DMS 273 (cell line): ENCODE data around the gene FARP1.
"Not testable (repeated sequence)": the region's sequence is repeated elsewhere in the genome, so short reads cannot be mapped to it uniquely, and the experiment has no call there.

Source experiments
- DNase-seq: peaks from one replicate; lab custom pipeline; 2025; ENCODE audit not compliant: unreplicated experiment; lab: John Stamatoyannopoulos, UW

The FARP1 gene

DNA sequence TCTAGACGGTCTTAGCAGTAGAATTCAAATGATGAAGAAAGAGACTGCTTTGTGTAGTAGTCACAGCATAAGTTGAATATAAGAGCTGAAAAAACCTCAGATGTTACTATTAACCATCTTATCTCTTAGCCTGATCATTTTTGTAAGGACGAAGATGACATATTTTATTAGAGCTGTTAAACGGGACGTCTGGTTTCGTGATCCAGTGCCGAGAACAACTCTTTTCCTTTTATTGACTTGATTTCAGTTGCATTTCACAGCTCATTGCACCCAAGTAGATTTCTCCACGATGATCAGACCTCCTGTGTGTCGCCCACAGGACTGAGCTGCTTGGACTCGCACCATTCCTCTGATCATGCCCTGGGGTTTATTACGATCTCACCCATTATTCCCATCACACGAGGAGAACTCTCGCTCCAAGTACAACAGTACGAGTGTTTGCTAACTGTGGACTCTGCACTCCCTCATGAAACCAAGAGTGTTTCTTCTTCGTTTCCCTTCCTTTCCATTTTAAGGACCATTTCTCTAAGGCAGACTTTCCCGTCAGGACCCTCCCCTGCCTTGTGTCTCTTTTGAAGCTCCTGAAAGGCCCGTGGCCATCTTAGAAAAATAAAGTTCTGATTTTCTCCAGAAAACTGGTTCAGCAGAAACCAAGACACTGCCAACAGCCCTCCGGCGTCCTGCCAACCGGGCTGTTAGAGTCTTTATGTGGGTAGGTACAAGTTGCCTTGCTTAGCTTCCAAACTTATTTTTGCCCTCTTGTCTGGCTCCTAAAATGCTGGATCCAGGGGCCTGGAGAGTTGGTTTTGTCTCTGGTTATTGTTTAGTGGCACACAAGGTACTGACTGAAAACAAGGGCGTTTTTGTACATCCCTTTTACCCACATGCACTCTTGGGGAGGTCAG is 82.4 kb downstream of the FARP1 start:
- no peak for DNase-seq

DNA sequence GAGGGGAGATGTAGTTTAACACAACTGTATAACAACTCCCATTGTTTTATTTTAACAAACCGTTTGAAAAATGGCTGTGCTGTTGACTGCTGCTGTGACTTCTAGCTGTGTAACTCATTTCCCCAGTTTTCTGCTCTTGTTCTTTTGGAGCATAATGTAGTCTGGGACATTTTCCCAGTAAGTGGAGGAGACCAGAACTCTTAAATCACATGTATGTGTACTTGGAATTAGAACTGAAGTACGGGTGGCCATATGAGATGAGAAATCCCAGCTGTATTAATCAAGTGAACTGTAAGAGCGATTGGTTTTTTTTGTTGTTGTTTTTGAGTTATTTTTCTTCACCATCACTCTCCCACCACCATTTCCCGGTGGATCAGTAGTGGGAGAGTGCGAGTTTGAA is 83.6 kb downstream of the FARP1 start:
- no peak for DNase-seq

DNA sequence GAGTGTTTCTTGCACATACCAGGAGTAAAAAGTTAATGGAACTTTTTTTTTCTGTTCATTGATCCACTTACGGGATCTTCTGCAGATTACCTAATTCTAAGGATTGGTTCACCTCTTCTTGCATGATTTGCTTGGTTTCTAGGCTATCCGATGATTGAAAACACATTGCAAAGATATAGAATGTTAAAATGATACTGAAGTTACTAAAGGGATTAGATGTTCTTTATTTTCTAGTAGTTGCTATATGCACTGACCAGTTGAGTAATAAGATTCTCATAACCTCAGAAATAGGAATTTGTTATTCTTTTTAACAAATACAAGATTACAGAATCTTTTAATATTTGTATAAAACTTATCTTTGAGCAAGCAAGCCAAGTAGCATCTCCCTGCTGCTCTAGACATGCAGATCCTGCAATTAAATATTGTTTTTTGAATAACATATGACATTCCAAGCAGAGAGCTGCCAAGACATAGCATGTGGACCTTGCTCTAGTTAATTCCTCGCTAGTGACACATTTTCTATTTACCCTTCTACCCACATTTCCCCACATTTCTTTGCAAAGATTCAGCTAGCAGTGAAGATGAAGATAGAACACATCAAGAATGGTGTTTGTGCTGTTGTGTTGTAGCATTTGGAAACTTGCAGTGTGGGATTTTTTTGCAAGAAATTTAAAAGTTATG is 85.9 kb downstream of the FARP1 start:
- DNase-seq: no peak

DNA sequence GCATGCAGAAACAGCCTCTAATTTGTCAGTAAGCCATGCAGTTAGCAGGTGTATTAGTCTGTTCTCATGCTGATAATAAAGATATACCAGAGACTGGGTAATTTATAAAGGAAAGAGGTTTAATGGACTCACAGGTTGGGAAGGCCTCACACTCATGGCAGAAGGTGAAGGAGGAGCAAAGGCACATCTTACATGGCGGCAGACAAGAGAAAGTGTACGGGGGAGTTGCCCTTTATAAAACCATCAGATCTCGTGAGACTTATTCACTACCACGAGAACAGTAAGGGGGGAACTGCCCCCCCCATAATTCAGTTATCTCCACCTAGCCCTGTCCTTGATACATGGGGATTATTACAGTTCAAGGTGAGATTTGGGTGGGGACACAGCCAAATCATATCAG is 87.9 kb downstream of the FARP1 start:
- DNase-seq: not testable (repeated sequence)

DNA sequence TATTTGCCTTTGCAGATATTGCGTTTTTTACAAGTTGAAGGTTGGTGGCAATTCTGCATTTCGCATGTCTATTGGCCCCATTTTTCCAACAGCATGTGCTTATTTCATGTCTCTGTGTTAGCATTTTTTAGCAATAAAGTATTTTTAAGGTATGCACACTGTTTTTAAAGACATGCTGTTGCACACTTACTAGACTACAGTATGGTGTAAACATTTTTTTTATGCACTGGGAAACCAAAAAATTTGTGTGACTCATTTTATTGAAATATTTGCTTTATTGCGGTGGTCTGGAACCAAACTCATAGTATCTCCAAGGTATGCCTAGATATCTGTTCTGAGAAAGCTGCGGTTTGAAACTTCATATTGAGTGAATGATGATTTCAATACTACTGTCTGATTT is 89.6 kb downstream of the FARP1 start:
- no peak for DNase-seq

DNA sequence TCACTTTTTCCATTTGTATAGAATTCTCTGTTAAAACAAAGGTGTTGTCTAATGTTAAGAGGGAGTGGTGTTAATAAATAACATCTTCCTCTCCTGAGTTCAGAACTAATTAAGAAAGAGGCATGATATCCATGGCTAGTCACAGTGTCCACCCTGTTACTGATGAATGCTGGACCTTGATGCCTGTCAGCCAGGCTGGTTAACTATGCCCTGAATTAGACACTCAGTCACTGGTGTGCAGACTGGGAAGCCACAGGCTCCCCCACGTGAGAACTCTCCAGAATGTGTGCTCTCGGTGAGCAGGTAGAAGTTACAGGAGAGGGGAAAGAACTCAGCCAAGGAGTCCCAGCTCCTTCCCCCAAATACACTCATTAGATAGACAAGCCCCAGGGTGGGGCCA is 90.2 kb downstream of the FARP1 start:
- DNase-seq: no peak

DNA sequence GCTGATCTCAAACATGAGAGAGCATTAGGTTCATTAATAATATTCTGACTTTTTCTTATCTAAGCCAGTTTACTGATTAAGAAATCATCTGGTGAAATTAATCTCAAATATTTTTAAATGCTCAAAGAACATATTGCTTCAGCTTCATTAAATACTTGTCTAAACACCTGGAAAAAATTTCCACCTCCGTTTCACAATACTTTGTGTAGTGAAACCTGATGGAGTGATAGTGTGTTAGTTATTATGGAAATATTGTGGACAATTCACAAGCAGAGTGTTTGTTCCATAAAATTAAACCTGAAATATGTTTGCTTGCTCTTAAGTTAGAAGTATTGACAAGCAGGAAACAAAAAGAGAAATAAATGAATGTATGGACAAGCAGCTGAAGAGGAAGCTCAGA is 91.5 kb downstream of the FARP1 start:
- no peak for DNase-seq

DNA sequence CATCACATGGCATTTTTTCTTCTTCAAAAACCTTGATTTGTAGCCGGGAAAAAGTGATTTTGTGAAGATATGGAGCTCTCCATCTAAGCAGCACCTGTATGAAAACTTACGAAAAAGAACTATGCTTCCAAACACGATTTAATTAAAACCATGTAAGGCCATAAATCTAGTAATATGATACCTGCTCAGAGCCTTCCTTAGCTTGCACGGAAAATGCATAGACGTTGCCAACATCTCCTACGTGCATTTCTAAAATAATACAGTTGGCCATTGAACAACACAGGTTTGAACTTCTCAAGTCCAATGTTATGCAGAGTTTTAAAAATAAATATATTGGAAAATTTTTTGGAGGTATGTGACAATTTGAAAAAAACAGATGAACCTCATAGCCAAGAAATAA is 93.3 kb downstream of the FARP1 start:
- DNase-seq: no peak

DNA sequence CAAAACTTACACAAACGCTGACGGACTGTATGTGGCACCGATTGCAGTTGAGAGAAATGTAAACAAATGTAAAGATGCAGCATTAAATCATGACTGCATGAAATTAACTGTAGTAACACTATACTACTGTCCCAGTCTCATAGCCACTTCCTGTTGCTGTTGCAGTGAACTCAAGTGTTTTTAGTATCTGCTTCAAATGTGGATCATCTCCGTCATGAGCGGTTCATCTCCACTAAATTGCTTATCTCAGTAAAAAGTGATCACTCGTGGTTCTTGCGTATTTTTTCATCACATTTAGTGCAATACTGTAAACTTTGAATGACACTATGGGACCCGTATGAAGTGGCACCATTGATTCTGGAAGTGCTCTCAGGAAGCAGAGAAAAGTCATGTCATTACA is 94.4 kb downstream of the FARP1 start:
- no peak for DNase-seq

DNA sequence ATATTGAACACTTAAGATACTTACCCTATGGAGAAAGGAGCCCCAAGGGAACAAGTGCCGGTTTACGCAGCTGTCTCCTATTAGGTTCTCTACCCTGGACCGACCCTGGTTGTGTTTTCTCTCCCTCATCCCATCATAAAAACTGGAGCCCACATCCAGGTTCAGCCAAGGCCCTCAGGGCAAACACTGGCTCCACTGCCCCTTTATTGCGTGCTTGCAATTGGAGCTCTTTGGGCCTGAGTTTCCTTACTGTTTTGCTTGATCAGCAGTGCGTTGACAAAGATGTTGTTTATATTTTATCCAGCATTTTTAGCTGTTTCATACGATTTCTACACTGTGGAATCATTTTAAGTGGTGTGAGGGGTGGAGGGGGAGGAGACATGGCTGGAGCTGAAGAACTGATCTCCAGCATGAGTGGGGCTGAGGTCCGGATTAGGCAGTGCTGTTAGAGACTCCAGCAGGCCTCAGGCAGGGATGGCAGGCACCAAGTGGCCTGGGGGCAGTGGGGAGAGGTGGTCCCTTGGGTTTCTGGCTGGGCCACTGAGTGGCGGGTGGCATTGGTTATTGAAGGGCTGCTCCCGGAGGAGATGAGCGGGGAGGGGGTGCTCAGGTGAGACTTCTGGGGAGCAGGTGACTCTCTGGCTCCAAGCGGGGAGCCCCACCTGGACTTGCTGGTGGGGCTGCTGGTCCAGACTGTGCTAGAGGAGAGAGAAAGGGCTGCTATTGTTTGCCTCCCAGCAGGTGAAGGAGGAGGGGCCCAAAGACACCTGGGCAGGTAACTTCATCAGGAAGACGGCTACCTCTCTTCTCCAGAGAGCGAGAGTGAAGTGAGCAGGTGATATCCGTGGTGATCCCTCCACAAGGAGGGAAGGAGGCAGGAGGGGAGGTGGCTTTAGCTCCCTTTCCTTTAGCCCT is 96.5 kb downstream of the FARP1 start:
- no peak for DNase-seq

DNA sequence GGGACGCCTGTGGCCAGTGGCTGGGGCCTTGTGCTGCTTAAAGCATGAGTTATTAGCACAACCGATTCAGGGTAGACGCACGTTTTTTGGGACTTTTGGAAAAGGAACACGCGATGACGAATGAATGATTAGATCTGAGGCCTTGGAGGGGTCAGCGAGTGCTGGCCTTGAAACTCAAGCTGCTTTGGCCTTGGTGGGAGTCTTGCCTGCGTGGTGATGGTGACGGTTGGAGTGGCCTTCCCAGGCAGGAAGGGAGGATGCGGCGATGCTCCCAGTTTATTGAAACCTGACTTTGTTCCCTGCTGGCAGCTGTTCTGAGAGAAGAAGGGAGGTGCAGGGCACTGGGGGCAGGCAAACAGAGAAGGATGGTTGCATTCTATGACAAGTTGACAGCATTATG is 97.2 kb downstream of the FARP1 start:
- DNase-seq: no peak

DNA sequence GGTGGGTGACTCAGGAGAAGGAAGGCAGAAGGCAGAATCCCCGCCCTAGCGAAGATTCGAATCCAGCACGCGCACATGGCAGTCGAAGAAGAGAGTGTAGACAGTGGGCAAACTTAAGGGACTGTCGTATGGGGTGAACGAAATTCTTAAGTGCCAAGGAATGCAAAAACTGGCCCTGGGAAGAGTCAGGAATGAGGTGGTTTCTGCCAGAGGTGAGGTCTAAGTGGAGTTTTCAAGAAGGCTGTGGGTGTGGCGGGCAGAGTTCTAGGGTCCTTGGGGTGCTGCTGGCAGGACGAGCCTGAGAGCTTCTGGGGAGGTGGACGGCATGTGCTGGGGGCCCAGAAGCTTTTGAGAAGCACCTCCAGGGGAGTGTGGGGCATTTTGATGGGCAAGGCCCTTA is 98.1 kb downstream of the FARP1 start:
- no peak for DNase-seq

DNA sequence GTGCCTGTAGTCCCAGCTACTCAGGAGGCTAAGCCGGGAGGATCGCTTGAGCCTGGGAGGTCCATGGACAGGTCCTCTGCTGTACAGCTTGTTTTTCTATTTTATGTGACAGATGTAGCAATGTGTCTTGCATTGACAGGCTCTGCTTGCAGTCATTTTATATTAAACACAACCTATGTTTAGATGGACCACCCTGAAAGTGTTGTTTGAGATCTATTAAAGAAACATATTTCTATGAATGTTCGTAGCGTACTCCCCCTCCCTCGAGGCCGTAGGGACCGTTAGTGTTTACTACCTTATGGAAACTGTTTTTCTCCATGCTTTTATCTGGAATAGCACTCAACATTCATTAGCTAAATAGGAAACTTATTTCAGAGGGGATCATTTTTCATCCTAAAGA is 99.1 kb downstream of the FARP1 start:
- no peak for DNase-seq

DNA sequence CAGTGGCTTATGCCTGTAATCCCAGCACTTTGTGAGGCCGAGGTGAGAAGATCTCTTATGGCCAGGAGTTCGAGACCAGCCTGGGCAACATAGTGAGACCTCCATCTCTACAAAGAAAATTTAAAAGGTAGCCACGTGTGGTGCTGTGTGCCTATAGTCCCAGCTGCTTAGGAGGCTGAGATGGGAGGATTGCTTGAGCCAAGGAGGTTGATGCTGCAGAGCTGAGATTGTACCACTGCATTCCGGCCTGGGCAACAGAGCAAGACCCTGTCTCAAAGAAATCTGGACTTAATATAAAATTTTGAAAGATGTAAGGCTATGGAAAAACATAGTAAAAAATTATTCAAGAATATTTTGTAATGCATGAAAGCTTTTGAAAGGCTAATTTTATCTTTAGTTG is 99.5 kb downstream of the FARP1 start:
- DNase-seq: no peak

DNA sequence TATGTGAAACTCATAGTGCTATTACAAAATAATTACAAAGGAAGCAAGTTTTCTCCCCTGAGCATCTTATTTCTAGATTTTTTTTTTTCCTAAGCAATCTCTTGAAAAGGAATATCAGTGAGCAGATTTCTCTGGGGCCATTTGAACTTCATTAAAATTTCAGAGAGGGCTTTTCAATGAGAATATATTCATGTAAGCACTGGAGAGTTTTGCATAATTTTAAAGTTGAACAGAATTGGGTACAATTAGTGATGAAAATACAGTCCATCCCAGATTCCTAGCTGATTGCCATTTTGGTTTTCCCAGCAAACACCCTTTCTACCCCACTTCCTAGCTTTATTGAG is 101.0 kb downstream of the FARP1 start:
- DNase-seq: no peak

DNA sequence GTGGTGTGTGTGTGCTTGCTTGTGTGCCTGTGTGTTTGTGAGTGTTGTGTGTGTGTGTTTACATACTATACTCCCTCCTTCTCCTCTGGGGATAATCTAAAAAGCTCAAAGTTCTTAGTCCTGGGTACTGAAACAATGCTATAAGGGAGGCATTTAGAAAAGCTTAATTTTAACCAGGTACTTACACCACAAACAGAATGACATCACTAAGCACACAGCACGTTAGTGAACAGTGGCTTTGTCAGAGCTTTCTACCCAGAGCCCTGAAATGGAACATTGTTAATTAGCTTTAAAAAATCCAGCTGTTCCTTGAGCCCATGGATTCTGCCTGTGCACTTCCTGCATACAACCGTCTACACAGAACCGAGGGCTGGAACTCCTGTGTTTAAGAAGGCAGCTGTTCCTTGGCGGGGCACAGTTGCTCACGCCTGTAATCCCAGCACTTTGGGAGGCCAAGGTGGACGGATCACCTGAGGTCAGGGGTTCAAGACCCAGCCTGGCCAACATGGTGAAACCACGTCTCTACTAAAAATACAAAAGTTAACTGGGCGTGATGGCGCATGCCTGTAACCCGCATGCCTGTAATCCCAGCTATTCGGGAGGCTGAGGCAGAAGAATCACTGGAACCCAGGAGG is 103.8 kb downstream of the FARP1 start:
- no peak for DNase-seq

DNA sequence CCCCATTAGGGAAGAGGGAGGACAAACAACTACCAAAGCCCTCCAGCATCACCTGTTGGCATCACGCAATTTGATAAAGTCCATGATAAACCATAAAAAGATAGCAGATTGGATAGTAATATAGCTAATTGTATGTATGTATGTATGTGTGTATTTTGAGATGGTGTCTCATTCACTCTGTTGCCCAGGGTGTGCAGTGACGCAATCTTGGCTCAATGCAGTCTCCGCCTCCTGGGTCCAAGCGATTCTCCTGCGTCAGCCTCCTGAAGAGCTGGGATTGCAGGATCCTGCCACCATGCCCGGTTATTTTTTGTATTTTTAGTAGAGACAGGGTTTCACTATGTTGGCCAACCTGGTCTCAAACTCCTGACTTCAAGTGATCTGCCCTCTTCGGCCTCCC is 108.8 kb downstream of the FARP1 start:
- no peak for DNase-seq

DNA sequence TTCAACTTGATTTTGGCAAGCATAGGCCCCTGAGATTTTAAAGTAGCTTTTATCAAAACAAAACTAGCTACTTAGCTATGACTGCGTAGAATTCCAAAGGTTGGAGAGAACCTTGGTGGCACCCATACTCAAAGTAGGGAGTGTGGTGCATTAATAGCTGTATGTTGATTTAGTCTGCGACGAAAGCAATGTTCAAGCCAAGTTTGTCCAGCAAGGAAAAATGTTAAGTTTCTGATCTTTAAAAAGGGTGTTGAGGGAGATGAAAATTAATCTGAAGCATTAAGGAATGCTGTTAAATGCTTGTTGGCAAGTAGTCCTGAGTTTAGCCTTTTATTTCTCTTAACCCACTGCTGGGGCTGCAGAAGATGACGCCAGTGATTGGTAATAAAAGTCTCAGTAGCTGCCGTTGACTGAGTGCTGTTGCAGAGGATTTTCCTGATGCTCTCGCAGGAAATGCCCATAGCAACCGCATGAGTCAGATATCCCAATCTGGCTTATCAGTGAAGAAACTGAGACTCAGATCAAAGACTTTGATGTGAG is 110.1 kb downstream of the FARP1 start:
- DNase-seq: no peak

DNA sequence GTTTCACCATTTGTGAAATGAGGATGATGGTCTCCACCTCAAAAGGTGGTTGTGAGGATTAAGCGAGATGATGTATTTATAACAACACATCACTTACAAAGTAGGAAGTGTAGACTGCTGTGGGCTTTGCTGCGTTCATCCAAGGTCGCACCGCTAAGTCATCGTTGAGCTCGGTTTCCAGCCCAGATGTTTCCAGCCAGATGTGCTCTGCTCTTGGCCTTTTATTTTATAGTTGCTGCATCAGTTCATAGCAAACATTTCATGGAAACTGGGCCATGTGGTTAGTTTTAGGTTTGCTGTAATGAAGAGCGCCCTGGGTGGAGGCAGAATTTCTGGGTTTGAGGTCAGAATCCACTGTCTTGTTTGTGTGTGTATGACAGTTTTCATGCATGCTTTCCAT is 110.6 kb downstream of the FARP1 start:
- no peak for DNase-seq

DNA sequence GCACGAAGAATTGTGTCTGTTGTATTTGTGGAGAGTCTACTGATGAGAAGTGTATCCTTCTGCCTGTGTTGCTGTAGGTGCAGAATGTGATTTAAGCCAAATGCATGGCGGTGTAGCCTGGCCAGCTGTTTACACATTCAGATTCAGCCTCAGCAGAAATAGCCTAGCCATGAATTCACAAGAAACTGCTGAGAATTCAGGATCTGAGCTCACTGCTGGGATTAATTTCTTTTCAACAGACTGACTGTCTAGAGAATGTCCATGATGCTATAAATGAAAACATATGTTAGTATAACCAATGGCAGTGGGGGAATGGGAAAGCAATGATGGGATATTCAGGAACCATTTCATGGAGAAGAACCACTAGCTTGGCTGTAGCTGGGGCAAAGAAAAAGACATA is 111.6 kb downstream of the FARP1 start:
- DNase-seq: no peak

DNA sequence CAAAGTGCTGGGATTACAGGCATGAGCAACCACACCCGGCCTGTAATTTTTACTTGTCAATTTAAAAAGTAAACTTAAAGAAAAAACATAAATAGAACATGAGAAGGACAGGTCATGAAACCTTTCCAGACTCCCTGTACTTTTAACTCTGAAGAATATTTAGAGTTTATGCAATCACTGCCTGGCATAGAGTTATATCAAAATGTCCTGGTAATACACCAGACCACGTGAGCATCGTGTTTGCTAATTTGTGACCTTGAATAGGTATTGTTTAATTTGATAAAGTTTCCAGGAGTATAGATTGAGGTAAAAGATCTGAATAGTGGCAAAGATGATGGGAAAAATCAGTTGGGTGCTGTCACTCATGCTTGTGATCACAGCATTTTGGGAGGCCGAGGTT is 115.3 kb downstream of the FARP1 start:
- no peak for DNase-seq
